AG10803 (cell line): ENCODE measurements around the gene OR10Z1.

Source experiments
- DNase-seq: peaks from one replicate; pipeline ENCODE4 v3.0.0; 2010; ENCODE audit warnings: low read depth
- H3K4me3 ChIP-seq: 2 replicates; pipeline ENCODE4 v1.5.1; 2011; ENCODE audit warnings: mild to moderate bottlenecking, low read length, control low read depth
- TF ChIP-seq, protein P1 (sequence below): conservative IDR thresholded peaks from 2 replicates; pipeline ENCODE4 v1.5.1; 2011; ENCODE audit warnings: mild to moderate bottlenecking, low read length, control low read depth, inconsistent platforms

OR10Z1 gene, protein sequence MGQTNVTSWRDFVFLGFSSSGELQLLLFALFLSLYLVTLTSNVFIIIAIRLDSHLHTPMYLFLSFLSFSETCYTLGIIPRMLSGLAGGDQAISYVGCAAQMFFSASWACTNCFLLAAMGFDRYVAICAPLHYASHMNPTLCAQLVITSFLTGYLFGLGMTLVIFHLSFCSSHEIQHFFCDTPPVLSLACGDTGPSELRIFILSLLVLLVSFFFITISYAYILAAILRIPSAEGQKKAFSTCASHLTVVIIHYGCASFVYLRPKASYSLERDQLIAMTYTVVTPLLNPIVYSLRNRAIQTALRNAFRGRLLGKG

DNA sequence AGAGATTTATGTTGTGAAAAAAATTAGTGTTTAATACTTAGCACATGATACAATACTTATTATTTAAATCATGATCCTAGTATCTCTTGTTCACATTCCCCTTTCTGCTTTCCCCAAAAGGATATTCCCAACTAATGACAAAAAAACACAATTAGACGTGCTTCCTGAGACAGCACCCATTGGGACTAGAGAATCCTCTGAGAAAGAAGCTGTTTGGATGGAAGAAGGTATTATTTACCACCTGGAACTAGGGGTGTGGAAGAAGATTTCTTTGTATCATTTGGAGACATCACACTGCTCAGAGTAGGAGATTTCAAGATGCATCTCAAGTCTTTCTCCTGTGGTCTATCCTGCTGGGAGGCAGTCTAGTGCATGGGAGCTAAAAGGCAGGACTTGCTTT, at the start of gene OR10Z1:
TSS of gene OR10Z1 (plus strand) at position 301 of the 400 bp plus-strand sequence. CDS start 1,171 bp downstream, outside the sequence.
- TF ChIP-seq, protein P1, sequence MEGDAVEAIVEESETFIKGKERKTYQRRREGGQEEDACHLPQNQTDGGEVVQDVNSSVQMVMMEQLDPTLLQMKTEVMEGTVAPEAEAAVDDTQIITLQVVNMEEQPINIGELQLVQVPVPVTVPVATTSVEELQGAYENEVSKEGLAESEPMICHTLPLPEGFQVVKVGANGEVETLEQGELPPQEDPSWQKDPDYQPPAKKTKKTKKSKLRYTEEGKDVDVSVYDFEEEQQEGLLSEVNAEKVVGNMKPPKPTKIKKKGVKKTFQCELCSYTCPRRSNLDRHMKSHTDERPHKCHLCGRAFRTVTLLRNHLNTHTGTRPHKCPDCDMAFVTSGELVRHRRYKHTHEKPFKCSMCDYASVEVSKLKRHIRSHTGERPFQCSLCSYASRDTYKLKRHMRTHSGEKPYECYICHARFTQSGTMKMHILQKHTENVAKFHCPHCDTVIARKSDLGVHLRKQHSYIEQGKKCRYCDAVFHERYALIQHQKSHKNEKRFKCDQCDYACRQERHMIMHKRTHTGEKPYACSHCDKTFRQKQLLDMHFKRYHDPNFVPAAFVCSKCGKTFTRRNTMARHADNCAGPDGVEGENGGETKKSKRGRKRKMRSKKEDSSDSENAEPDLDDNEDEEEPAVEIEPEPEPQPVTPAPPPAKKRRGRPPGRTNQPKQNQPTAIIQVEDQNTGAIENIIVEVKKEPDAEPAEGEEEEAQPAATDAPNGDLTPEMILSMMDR: no peak
- no peak within 1 kb of the TSS for H3K4me3 ChIP-seq
- no peak for DNase-seq

- TF ChIP-seq, protein P1: no peak
- DNase-seq: no peak
- no peak overlapping the region for H3K4me3 ChIP-seq
Measured at GRCh38 chr1:158559696-158560095, 45.4 kb upstream of the OR10Z1 start.

DNA sequence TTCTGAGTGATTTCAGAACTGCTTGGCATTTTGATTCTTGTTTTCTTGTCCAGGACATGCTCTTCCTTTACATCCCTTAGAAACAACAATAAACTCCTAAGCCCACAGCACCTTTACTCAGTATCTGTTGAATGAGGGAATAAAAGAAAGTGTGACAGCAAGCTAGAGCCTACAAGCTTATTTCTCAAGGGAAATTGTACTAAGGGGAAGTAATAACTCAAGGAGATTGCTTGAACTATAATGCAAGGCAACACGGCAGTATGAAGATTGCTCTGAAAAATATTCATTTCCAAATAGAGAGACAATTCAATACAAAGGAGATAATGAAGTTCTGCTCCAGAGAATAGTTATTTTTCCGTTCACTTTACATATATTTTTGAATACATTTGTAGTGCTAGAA, 41.2 kb upstream of the OR10Z1 start:
- no peak for DNase-seq
- no peak overlapping the region for H3K4me3 ChIP-seq
- TF ChIP-seq, protein P1: no peak

GRCh38 chr1:158564608-158565007, 40.5 kb upstream of the OR10Z1 start:
- no peak for DNase-seq
- TF ChIP-seq, protein P1: no peak
- no peak overlapping the region for H3K4me3 ChIP-seq

DNA sequence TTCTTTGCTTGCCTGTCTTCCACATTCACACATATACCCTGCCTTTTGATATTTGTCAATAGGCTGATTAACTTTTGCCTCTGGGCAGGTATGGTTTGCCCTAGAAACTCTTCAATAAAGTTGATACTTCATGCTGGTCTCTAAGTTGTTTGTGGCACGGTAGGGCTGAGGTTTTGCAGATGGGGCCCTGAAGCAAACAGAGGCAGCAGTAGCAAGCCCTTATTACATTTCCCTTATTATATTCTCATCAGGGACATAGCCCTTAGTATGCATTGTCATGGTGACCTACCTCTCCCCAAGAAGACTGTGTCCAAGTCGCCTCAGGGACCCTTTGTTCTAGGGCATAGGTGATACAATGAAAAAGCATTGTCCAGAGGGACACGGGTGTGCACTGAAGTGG, 34.6 kb upstream of the OR10Z1 start, which contains the start of gene OR6P1:
TSS of gene OR6P1 (minus strand) at position 101 of the 400 bp plus-strand sequence. CDS start 6,976 bp downstream, outside the sequence.
- H3K4me3 ChIP-seq: no peak within 1 kb of the TSS
- DNase-seq: no peak
- TF ChIP-seq, protein P1: no peak

- TF ChIP-seq, protein P1: no peak
- no peak for DNase-seq
- no peak overlapping the region for H3K4me3 ChIP-seq
Measured at GRCh38 chr1:158572226-158572625, 32.8 kb upstream of the OR10Z1 start.

DNA sequence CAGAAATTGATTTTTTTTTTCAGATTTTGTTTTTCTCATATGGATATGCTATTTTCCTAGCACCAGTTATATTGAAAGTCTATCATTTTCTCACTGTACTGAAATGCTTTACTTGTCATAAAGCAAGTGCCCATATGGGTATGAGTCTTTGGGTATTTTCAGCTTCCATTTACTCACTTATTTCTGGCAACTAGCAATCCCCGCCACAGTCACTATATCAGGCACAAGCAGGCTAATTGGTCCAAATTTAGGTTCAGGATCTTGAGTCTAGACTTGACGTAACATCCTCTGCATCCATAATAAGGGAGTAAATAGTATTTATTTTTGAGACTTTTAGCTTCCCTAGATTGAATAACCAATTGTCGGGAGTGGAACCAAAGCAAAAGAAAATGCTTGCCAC, 27.5 kb upstream of the OR10Z1 start:
- TF ChIP-seq, protein P1: no peak
- DNase-seq: no peak
- H3K4me3 ChIP-seq: no peak overlapping the region
